Esophagus (tissue), 2 donors: ENCODE data around the gene PHYKPL. TPM values are rescaled to one million over a fixed set of nuclear protein-coding genes. Genes with fewer than 3 reads are reported as not detected.

ENCODE experiments used
- H3K27ac ChIP-seq, 2 donors: one replicate each; pipeline ENCODE4 v1.5.1; 2013; ENCODE audit warnings: low read depth in 2 of 2, mild to moderate bottlenecking in 2 of 2, inconsistent platforms in 1 of 2, low read length in 1 of 2, moderate library complexity in 1 of 2
- H3K27me3 ChIP-seq, 2 donors: one replicate each; pipeline ENCODE4 v1.6.1; 2013; ENCODE audit warnings: low read length in 2 of 2, control low read depth in 1 of 2, mild to moderate bottlenecking in 1 of 2; ENCODE audit not compliant: insufficient read depth in 2 of 2, control insufficient read depth in 1 of 2
- H3K36me3 ChIP-seq, 2 donors: one replicate each; pipeline ENCODE4 v1.6.1; 2013; ENCODE audit warnings: low read length in 1 of 2; ENCODE audit not compliant: control insufficient read depth in 2 of 2, insufficient read depth in 2 of 2
- H3K4me1 ChIP-seq, 2 donors: one replicate each; pipeline ENCODE4 v1.6.1; 2013; ENCODE audit warnings: low read length in 1 of 2; ENCODE audit not compliant: control insufficient read depth in 2 of 2, insufficient read depth in 2 of 2
- H3K4me3 ChIP-seq, 2 donors: one replicate each; pipeline ENCODE4 v1.5.1; 2013; ENCODE audit warnings: low read length in 2 of 2, mild to moderate bottlenecking in 2 of 2, low read depth in 1 of 2, moderate library complexity in 1 of 2
- H3K9me3 ChIP-seq, 2 donors: one replicate each; pipeline ENCODE4 v1.6.1; 2013; ENCODE audit warnings: mild to moderate bottlenecking in 2 of 2, low read depth in 1 of 2, low read length in 1 of 2, moderate library complexity in 1 of 2; ENCODE audit not compliant: control insufficient read depth in 2 of 2, insufficient read depth in 1 of 2
- WGBS, 2 donors: extraction: QIAGEN DNeasy Blood & Tissue Kit; methylation state at CpG; one replicate each; pipeline ENCODE4 v1.1.7; 2013; 5-methylcytosine and 5-hydroxymethylcytosine counted together
- polyA plus RNA-seq, 2 donors: library from polyadenylated mRNA; stranded (reverse); fragments of 200-250 nt; gene quantifications; one replicate each; pipeline ENCODE4 v1.2.3, GENCODE V29; 2013
- donor health status: healthy with polysubstance abuse.
- donor health status: Bipolar disorder and iron deficiency.

Gene PHYKPL
- polyA plus RNA-seq, 2 donors = 21.1 to 35.8 TPM

GRCh38 chr5:178218237-178218776 is 14.3 kb downstream of the PHYKPL start:
- Histone ChIP-seq H3K36me3 (peaks cover 14 to 34% of the 10 kb centered on the region in 2 donors), H3K9me3 (no peaks in the 10 kb centered on the region), H3K27ac (no peak overlapping the region), H3K4me1 (peaks cover 0 to 3% of the 10 kb centered on the region in 2 donors), H3K4me3 (no peak overlapping the region), H3K27me3 (no peaks in the 10 kb centered on the region)
- WGBS, 2 donors = 77% methylated on average over 5 of the region's 5 CpGs

GRCh38 chr5:178216779-178217178 is 15.8 kb downstream of the PHYKPL start:
- WGBS, 2 donors = 89 to 94% methylated on average over 3 of the region's 3 CpGs
- peaks cover 28 to 44% of the 10 kb centered on the region in 2 donors for H3K36me3 ChIP-seq
- H3K4me3 ChIP-seq = no peak overlapping the region
- H3K4me1 ChIP-seq = no peaks in the 10 kb centered on the region
- no peaks in the 10 kb centered on the region for H3K9me3 ChIP-seq
- H3K27ac ChIP-seq = no peak overlapping the region
- H3K27me3 ChIP-seq = no peaks in the 10 kb centered on the region

- Histone ChIP-seq H3K4me3 (no peak overlapping the region), H3K27me3 (no peaks in the 10 kb centered on the region), H3K9me3 (no peaks in the 10 kb centered on the region), H3K36me3 (peaks cover 31 to 45% of the 10 kb centered on the region in 2 donors), H3K4me1 (no peaks in the 10 kb centered on the region), H3K27ac (no peak overlapping the region)
- WGBS, 2 donors = 82 to 88% methylated on average over 5 of the region's 5 CpGs
Observed at GRCh38 chr5:178216088-178216534, 16.5 kb downstream of the PHYKPL start.

- H3K4me3 ChIP-seq = no peak overlapping the region
- no peaks in the 10 kb centered on the region for H3K9me3 ChIP-seq
- 68 to 70% methylated on average over 13 of the region's 13 CpGs for WGBS, 2 donors
- H3K27me3 ChIP-seq = no peaks in the 10 kb centered on the region
- no peaks in the 10 kb centered on the region for H3K4me1 ChIP-seq
- no peak overlapping the region for H3K27ac ChIP-seq
- H3K36me3 ChIP-seq = peaks cover 34 to 48% of the 10 kb centered on the region in 2 donors
Observed at GRCh38 chr5:178215280-178216002, 17.2 kb downstream of the PHYKPL start.

GRCh38 chr5:178214160-178214803 is 18.3 kb downstream of the PHYKPL start:
- H3K27me3 ChIP-seq = no peaks in the 10 kb centered on the region
- 89 to 95% methylated on average over 6 of the region's 6 CpGs for WGBS, 2 donors
- H3K4me3 ChIP-seq = no peak overlapping the region
- H3K36me3 ChIP-seq = peaks cover 44 to 60% of the 10 kb centered on the region in 2 donors
- peaks cover 0 to 2% of the 10 kb centered on the region in 2 donors for H3K4me1 ChIP-seq
- no peaks in the 10 kb centered on the region for H3K9me3 ChIP-seq
- peak overlapping the region in 1 of 2 donors; percentile 16 for H3K27ac ChIP-seq

- peak overlapping the region in 1 of 2 donors; percentile 26 for H3K27ac ChIP-seq
- 52 to 75% methylated on average over 8 of the region's 8 CpGs for WGBS, 2 donors
Observed at GRCh38 chr5:178213748-178214151, 18.9 kb downstream of the PHYKPL start.

GRCh38 chr5:178213003-178213461 is 19.6 kb downstream of the PHYKPL start:
- Histone ChIP-seq H3K27me3 (no peaks in the 10 kb centered on the region), H3K9me3 (no peaks in the 10 kb centered on the region), H3K4me3 (no peak overlapping the region), H3K36me3 (peaks cover 51 to 68% of the 10 kb centered on the region in 2 donors), H3K4me1 (peaks cover 0 to 4% of the 10 kb centered on the region in 2 donors), H3K27ac (no peak overlapping the region)
- 55 to 60% methylated on average over 4 of the region's 4 CpGs for WGBS, 2 donors

More at GRCh38 chr5:178213748-178214151, 18.9 kb downstream of the PHYKPL start:
- Histone ChIP-seq H3K4me1 (peaks cover 0 to 4% of the 10 kb centered on the region in 2 donors), H3K4me3 (no peak overlapping the region), H3K27me3 (no peaks in the 10 kb centered on the region), H3K9me3 (no peaks in the 10 kb centered on the region), H3K36me3 (peaks cover 49 to 65% of the 10 kb centered on the region in 2 donors)

GRCh38 chr5:178212241-178213002 is 20.2 kb downstream of the PHYKPL start:
- WGBS, 2 donors = 83 to 91% methylated on average over 3 of the region's 3 CpGs
- no peaks in the 10 kb centered on the region for H3K9me3 ChIP-seq
- no peak overlapping the region for H3K4me3 ChIP-seq
- H3K27ac ChIP-seq = no peak overlapping the region
- peaks cover 51 to 73% of the 10 kb centered on the region in 2 donors for H3K36me3 ChIP-seq
- no peaks in the 10 kb centered on the region for H3K27me3 ChIP-seq
- peaks cover 0 to 9% of the 10 kb centered on the region in 2 donors for H3K4me1 ChIP-seq
